ENCODE measurements around the gene HP1BP3.

DNA sequence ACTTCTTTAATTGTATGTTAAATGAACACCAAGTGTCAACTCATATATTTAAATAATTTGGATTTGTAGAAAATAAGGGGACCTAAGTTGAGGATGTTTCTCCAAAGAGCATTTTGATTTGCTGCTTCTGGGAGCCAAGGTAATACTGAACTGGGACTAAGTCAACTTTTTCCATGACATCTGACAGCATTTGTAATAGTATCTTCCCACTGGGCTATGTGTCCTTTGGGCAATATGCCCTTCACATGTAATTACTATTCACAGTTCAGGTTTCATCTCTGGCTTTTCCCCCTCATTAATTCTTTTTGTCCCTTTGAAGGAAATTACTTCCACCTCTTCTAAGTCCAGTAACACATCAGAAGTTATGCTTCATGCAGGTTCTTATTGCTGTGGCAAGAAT, 36.7 kb upstream of the HP1BP3 start:
- TF ChIP-seq EZH2phosphoT487 (IDR thresholded peaks at IDR 0.05; ENCODE audit: insufficient read depth, low read depth): no peak
- TF ChIP-seq EZH2 (IDR thresholded peaks at IDR 0.05; ENCODE audit: insufficient read depth, poor library complexity, severe bottlenecking): no peak
